Occipital lobe (tissue), 2 donors: ENCODE measurements around the gene SPG7. TPM values are rescaled to one million over a fixed set of nuclear protein-coding genes. Genes with fewer than 3 reads are reported as not detected.

Experiments used
- DNase-seq: peaks from one replicate; lab custom pipeline; 2025; lab: John Stamatoyannopoulos, UW
- total RNA-seq: library from RNA; depleted of rRNA; stranded (reverse); fragments of >200 nt; gene quantifications from one replicate; pipeline ENCODE4 v1.2.3, GENCODE V29; 2014

The SPG7 gene
- total RNA-seq, 1 donor from 2014 or later: 78.1 TPM

DNA sequence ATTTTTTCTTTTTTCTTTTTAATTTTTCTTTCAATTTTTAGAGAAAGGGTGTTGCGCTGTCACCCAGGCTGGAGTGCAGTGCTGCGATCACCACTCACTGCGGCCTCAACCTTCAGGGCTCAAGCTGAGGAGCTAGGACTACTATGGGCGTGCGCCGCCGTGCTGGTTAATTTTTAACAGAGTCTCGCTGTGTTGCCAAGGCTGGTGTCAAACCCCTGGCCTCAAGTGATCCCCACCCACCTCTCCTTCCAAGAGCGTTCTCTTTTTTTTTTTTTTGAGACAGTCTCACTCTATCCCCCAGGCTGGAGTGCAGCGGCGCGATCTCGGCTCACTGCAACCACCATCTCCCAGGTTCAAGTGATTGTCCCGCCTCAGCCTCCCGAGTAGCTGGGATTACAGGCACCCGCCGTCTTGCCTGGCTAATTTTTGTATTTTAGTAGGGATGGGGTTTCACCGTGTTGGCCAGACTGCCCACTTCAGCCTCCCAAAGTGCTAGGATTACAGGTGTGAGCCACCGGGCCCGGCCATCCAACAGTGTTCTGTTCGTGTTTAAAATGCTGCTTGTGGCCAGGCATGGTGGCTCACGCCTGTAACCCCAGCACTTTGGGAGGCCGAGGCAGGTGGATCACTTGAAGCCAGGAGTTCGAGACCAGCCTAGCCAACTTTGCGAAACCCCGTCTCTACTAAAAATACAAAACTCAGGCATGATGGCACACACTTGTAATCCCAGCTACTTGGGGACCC is 37.8 kb downstream of the SPG7 start:
- DNase-seq: no peak

- no peak for DNase-seq
Measured at GRCh38 chr16:89546781-89547180, 38.6 kb downstream of the SPG7 start.

- DNase-seq: no peak
Measured at GRCh38 chr16:89547291-89547690, 39.1 kb downstream of the SPG7 start.

DNA sequence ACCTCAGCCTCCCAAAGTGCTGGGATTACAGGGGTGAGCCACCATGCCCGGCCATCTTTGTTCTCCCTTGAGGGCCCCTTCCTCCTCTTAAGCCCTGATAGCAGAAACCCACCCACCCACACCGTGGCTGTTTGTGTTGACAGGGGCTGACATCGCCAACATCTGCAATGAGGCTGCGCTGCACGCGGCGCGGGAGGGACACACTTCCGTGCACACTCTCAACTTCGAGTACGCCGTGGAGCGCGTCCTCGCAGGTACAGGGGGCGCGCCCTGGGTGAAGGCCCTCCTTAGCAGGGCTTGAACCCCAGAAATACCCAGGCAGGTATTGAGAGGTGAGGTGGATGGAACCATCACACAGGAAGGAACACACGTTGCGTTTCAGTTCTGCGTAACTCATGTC is 39.7 kb downstream of the SPG7 start:
- DNase-seq: no peak

GRCh38 chr16:89548344-89549006 is 40.3 kb downstream of the SPG7 start:
- DNase-seq: no peak

- no peak for DNase-seq
Measured at GRCh38 chr16:89549007-89549700, 41.0 kb downstream of the SPG7 start.

DNA sequence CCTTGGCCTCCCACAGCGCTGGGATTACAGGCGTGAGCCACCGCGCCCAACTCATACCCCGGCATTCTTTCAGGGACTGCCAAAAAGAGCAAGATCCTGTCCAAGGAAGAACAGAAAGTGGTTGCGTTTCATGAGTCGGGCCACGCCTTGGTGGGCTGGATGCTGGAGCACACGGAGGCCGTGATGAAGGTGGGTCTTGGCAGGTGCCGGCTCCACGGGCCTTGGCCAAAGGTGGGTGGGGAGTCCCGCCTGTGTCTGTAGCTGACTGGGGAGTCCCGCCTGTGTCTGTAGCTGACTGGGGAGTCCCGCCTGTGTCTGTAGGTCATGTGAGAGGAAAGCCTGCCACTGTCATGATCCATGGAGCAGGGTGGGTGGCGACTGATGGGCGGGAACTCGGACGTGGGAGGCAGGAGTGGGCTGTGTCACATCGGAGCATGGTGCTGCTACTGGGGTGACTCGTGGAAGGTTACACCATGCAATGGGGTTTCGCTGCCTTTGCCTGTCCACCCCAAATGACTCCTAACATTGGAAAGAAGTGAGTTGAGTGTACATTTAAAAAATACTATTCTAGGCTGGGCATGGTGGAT is 42.3 kb downstream of the SPG7 start:
- DNase-seq: no peak

DNA sequence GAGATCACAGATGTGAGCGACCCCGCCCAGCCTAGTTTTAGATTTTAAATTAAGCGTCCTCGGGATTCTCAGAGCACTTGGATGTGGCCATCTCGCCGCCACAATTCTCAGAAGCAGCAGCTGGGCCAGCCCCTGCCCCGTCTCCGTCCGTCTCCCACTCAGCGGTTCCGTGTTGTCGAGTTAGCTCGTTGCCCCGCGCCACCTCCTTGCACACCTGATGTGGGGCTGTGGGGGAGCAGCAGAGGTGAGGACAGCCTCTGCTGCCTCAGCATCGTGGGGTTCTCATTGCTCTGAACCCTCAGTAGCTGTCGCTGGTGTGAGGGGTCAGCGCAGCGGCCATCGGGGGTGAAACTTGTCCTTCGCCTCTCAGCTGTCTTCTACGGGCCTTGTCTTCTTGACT is 44.1 kb downstream of the SPG7 start:
- DNase-seq: no peak

DNA sequence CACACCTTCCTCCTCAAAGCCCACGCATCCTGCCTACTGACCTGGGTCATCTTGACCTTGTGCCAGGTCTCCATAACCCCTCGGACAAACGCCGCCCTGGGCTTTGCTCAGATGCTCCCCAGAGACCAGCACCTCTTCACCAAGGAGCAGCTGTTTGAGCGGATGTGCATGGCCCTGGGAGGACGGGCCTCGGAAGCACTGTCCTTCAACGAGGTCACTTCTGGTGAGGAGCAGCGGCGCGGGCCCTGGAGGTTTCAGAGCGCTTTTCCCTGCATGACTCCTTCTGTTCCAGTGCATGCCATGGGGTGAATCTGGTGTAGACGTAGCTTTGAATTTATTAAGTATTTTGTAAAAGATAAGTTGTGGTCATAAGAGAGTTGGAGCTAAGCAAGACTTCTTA is 44.7 kb downstream of the SPG7 start:
- no peak for DNase-seq

- DNase-seq: no peak
Measured at GRCh38 chr16:89553733-89554132, 45.5 kb downstream of the SPG7 start.

- DNase-seq: no peak
Measured at GRCh38 chr16:89554343-89554742, 46.1 kb downstream of the SPG7 start.

DNA sequence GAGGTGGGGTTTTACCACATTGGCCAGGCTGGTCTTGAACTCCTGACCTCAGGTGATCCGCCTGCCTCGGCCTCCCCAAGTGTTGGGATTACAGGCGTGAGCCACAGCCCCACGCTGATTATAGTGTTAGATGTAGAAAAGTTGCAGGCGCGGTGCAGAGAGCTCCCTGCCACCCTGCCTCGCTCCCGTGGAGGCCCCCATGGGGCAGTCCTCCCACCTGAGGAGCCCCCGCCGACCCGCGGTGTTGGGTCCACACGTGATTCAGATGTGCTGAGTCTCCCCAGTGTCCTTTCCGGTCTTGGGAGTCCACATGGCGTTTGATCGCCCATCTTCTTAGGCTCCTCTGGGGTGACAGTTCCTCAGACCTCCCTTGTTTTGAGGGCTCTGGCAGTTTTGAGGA is 47.1 kb downstream of the SPG7 start:
- DNase-seq: no peak

GRCh38 chr16:89555780-89556179 is 47.6 kb downstream of the SPG7 start:
- no peak for DNase-seq

DNA sequence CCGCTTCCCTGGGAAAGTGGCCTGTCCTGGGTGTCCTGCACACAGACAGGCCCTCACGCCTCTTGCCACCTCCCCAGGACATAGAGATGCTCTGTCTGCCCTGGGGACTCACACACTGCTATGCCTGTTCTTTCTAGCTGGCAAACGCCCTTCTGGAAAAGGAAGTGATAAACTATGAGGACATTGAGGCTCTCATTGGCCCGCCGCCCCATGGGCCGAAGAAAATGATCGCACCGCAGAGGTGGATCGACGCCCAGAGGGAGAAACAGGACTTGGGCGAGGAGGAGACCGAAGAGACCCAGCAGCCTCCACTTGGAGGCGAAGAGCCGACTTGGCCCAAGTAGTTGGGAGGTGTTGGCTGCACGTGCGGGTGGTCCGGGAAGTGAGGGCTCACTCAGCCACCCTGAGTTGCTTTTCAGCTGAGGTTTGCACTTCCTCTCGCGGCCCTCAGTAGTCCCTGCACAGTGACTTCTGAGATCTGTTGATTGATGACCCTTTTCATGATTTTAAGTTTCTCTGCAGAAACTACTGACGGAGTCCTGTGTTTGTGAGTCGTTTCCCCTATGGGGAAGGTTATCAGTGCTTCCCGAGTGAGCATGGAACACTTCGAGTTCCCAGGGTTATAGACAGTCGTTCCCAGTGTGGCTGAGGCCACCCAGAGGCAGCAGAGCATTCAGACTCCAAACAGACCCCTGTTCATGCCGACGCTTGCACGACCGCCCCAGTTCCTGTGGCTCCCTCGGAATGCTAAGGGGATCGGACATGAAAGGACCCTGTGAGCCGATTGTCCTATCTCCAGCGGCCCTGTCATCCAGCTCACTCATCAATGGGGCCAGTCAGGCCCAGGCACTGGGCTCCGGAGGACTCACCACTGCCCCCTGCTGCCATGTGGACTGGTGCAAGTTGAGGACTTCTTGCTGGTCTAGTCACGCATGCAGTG is 48.8 kb downstream of the SPG7 start:
- peak; percentile 82 for DNase-seq

- DNase-seq: no peak
Measured at GRCh38 chr16:89557690-89558490, 49.7 kb downstream of the SPG7 start.

DNA sequence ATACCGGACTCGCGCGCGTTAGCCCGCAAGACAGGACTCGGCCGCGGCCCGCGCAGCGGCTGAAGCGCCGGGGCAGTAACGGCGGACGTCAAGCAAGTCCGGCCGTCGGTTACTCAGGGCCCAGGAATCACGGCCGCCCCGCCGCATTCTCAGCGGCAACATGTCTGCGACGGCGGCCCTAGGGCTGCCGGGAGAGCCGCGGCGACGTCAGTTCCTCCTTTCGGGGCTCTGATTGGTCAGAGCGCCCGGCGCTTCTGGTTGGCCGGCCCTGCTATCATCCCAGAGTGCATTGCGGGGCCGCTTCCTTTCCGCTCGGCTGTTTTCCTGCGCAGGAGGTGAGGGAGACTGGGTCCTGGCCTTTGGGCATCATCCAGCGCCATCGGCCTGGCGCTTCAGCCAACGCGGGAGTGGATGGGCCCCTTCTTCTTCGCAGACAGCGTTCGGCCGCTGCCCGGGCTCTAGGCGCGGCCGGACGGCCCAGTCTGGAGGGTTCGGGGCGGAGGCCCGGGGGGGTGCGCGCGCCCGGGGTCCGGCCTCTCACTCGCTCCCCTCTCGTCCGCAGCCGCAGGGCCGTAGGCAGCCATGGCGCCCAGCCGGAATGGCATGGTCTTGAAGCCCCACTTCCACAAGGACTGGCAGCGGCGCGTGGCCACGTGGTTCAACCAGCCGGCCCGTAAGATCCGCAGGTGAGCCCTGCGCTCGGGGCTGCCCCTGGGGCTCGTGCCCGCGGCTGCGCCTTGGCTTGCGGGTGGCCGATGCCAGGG is 52.4 kb downstream of the SPG7 start, which contains the start of gene RPL13:
RPL13 (plus strand) TSS at position 305 of the 764 bp plus-strand sequence; CDS start at position 583, 278 bp downstream.
- DNase-seq: peak; percentile 91

GRCh38 chr16:89561142-89561883 is 53.1 kb downstream of the SPG7 start:
- DNase-seq: no peak

GRCh38 chr16:89561884-89562599 is 53.8 kb downstream of the SPG7 start:
- DNase-seq: no peak
